DND-41 (cell line): ENCODE measurements around the gene VWA1.
"Not testable (repeated sequence)": the region's sequence is repeated elsewhere in the genome, so short reads cannot be mapped to it uniquely, and the experiment has no call there.

ENCODE experiments used
- CTCF ChIP-seq: IDR thresholded peaks from 2 replicates; pipeline ENCODE4 v1.5.1; 2012; ENCODE audit warnings: borderline replicate concordance, low read length, moderate library complexity, mild to moderate bottlenecking; ENCODE audit not compliant: poor library complexity, severe bottlenecking; ENCODE audit errors: extremely low read depth
- EZH2 ChIP-seq: IDR thresholded peaks from 3 replicates; pipeline ENCODE4 v1.6.1; 2012; ENCODE audit warnings: borderline replicate concordance, low read depth, mild to moderate bottlenecking, moderate library complexity, low read length, inconsistent platforms; ENCODE audit not compliant: severe bottlenecking

GRCh38 chr1:1472053-1472876 is 36.8 kb downstream of the VWA1 start:
- not testable (repeated sequence) for TF ChIP-seq CTCF, EZH2
